Pancreas (tissue), 10 donors: ENCODE data around the gene VPS51. TPM values are rescaled to one million over a fixed set of nuclear protein-coding genes. Genes with fewer than 3 reads are reported as not detected.

Experiments
- ATAC-seq, 4 donors: fragments of 200-7000 bp; cut with Tn5 transposase; one replicate each; pipeline versions ENCODE4 v1.8.0 to v1.9.1; 2020; ENCODE audit warnings: mild to moderate bottlenecking in 4 of 4, moderate library complexity in 4 of 4
- DNase-seq, 6 donors: peaks; one replicate each; pipeline ENCODE4 v3.0.0-alpha.2; 2020
- FAIRE-seq: peaks from 2 replicates; lab custom pipeline; 2012; peaks lifted over from hg19 to GRCh38; lab: Jason Lieb, UNC
- H3K27ac ChIP-seq, 4 donors: fragments of 200-600 bp; sonication (generic); 1 replicate in 3 of 4; 2 replicates in 1 of 4; pipeline versions ENCODE4 v1.5.0 to v1.8.0; 2020
- H3K27me3 ChIP-seq, 4 donors: fragments of 200-600 bp; one replicate each; pipeline ENCODE4 v1.8.0; 2021
- H3K36me3 ChIP-seq, 3 donors: fragments of 200-600 bp; sonication (generic) in 1 of 3; one replicate each; pipeline versions ENCODE4 v1.5.0 to v1.8.0; 2020 to 2021
- H3K4me1 ChIP-seq, 3 donors: fragments of 200-600 bp; one replicate each; pipeline ENCODE4 v1.8.0; 2021
- H3K4me3 ChIP-seq, 4 donors: fragments of 200-600 bp; sonication (generic) in 2 of 4; one replicate each; pipeline versions ENCODE4 v1.5.0 to v1.8.0; 2020 to 2021
- H3K9me3 ChIP-seq, 4 donors: fragments of 200-600 bp; one replicate each; pipeline ENCODE4 v1.8.0; 2021
- WGBS, 2 donors: extraction: QIAGEN DNeasy Blood & Tissue Kit; methylation state at CpG; one replicate each; pipeline ENCODE4 v1.1.7; 2013; 5-methylcytosine and 5-hydroxymethylcytosine counted together
- intact Hi-C, 3 donors: fragments of 100-400 bp; cut with DNase I; formaldehyde crosslinking; loops; one replicate each; pipeline versions ENCODE4 v1.11.1 to v1.14.2; 2022
- polyA plus RNA-seq, 2 donors: library from polyadenylated mRNA; stranded (reverse); fragments of 200-250 nt; gene quantifications; one replicate each; pipeline ENCODE4 v1.2.3, GENCODE V29; 2013
- total RNA-seq, 6 donors: library from RNA; stranded (reverse); fragmentation: NEBNext Ultra II Directional in 4 of 6; extraction: Animal tissue kit (Norgen Biotek cat#: 25700) in 4 of 6; gene quantifications; one replicate each; pipeline versions ENCODE4 v1.2.1 to v1.2.4, GENCODE V29; 2021 to 2023
- TF ChIP-seq, protein P1 (sequence below), 4 donors: fragments of 200-600 bp; sonication (generic) in 3 of 4; IDR thresholded peaks; one replicate each; pipeline versions ENCODE4 v1.5.0 to v1.8.0; 2021; ENCODE audit warnings: antibody characterized with exemption in 4 of 4
- donor health status: healthy with polysubstance abuse.
- donor health status: DM: no; HTN: no; CAD: no; lungs with moderate emphysema.
- donor health status: DM: no; HTN: no; CAD: no.
- donor health status: control.
- donor health status: control.
- donor health status: Bipolar disorder and iron deficiency.
- donor health status: DM: yes; HTN: yes; CAD: no.
- donor health status: DM: no; HTN: no; CAD: no.
- donor health status: DM: no; HTN: no; CAD: no.
- donor health status: DM: yes; HTN: yes; CAD: no.

Gene VPS51
- total and polyA plus RNA-seq, 8 donors = 85.4 to 179 (median 130) TPM

DNA sequence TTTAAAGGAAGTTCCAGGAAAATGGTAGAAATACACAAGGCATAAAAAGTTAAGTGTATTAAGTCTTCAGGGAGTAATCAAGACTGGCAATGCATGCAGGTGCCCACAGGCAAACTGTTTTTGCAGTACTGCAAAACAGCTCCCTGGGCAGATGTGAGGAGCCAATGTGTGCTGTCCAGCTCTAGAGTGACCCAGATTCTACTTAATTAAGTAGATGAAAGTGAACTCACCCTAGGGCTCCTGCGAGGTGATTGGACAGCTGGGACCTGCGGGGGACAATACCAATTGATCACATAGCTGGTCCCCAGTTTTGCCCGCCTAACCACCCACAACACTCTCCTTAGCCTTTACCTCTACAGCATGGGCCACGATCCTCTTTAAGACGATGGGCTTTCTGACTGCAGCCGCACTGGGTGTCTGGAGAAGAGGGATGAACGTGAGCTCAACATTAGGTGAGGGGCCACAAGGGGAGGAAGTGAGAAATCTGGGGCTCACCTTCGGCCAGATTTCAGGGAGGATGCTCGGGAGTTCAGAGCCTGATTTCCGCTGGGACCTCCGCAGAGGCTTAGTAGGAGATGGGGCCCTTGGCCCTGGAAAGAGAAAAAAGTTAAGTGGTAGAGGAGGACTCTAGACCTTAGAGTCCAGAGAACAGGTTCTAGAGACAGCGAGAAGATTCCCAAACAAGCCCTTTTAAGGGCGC, 12.7 kb upstream of the VPS51 start:
- H3K27me3 ChIP-seq = no peaks in the 10 kb centered on the region
- DNase-seq (no peak), ATAC-seq (peak in 3 of 4 donors; percentile 1 to 3 (median 2)), FAIRE-seq (no peak)
- peak overlapping the region; percentile 39 to 80 (median 66) for H3K4me3 ChIP-seq
- 5 to 8% methylated on average over 13 of the region's 13 CpGs for WGBS, 2 donors
- TF ChIP-seq, protein P1, sequence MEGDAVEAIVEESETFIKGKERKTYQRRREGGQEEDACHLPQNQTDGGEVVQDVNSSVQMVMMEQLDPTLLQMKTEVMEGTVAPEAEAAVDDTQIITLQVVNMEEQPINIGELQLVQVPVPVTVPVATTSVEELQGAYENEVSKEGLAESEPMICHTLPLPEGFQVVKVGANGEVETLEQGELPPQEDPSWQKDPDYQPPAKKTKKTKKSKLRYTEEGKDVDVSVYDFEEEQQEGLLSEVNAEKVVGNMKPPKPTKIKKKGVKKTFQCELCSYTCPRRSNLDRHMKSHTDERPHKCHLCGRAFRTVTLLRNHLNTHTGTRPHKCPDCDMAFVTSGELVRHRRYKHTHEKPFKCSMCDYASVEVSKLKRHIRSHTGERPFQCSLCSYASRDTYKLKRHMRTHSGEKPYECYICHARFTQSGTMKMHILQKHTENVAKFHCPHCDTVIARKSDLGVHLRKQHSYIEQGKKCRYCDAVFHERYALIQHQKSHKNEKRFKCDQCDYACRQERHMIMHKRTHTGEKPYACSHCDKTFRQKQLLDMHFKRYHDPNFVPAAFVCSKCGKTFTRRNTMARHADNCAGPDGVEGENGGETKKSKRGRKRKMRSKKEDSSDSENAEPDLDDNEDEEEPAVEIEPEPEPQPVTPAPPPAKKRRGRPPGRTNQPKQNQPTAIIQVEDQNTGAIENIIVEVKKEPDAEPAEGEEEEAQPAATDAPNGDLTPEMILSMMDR (IDR thresholded peaks at IDR 0.05) = no peak
- intact Hi-C loops = no loop called here
- H3K4me1 ChIP-seq = peaks cover 0 to 15% (median 11%) of the 10 kb centered on the region in 3 donors
- peak overlapping the region in 2 of 4 donors; percentile 88 to 89 for H3K27ac ChIP-seq
- no peaks in the 10 kb centered on the region for H3K9me3 ChIP-seq
- H3K36me3 ChIP-seq = peaks cover 0 to 17% (median 8%) of the 10 kb centered on the region in 3 donors

DNA sequence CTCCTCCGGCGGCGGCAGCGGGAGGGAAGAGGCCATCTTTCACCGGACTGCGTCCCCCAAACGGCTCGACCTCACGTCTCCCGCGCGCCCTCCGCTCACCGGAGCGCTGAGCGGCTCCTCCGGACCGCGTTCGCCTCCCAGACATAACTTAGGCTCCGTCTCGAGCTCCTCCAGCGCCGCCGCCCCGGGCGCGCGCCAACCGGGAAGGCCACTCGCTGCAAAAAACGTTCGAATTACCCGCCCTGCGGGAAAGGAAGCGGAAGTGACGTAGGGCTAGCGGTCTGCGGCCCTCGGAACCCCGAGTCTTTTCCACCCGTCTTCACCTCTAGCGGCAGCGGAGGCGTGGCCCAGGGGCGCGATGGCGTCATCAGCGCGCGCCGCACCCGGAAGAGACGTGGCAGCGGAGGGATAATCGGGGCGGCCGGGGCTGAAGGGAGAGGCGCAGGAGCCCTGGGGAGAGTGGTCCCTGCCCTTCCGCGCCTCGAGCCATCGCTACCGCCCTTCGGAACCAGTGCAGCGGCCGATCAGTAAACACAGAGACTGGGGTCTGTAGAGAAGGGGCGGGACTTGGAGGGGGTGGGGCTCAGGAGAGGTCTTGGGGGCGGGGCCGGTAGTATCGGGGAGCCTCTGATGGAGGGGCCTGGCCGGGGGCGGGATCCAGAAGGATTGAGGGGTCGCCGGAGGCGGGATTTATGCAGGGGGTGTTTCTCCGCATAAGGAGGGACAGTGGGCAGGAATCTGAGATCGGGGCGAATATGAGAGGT, 12.0 kb upstream of the VPS51 start, which contains the start of the genes CDCA5 and ZFPL1:
Gene CDCA5, minus strand, starts transcription at position 207 of the 764 bp plus-strand sequence. Its CDS starts 62 bp downstream, at position 145.
Gene ZFPL1, plus strand, starts transcription at position 389 of the 764 bp plus-strand sequence. CDS start 477 bp downstream, outside the sequence.
- intact Hi-C loops = no loop called here
- TF ChIP-seq, protein P1 (IDR thresholded peaks at IDR 0.05) = no peak
- Histone ChIP-seq H3K4me3 (peak within 1 kb of the TSS; percentile 39 to 80 (median 66)), H3K27me3 (no peaks in the 10 kb centered on the region), H3K27ac (peak within 1 kb of the TSS; percentile 78 to 89 (median 84)), H3K9me3 (no peaks in the 10 kb centered on the region), H3K4me1 (peaks cover 0 to 15% (median 11%) of the 10 kb centered on the region in 3 donors), H3K36me3 (peaks cover 0 to 17% (median 8%) of the 10 kb centered on the region in 3 donors)
- ATAC-seq (peak; percentile 97 to 99 (median 99)), FAIRE-seq (no peak), DNase-seq (peak; percentile 91 to 98 (median 96))
- 0 to 1% methylated on average over 78 to 79 of the region's 79 CpGs for WGBS, 2 donors

DNA sequence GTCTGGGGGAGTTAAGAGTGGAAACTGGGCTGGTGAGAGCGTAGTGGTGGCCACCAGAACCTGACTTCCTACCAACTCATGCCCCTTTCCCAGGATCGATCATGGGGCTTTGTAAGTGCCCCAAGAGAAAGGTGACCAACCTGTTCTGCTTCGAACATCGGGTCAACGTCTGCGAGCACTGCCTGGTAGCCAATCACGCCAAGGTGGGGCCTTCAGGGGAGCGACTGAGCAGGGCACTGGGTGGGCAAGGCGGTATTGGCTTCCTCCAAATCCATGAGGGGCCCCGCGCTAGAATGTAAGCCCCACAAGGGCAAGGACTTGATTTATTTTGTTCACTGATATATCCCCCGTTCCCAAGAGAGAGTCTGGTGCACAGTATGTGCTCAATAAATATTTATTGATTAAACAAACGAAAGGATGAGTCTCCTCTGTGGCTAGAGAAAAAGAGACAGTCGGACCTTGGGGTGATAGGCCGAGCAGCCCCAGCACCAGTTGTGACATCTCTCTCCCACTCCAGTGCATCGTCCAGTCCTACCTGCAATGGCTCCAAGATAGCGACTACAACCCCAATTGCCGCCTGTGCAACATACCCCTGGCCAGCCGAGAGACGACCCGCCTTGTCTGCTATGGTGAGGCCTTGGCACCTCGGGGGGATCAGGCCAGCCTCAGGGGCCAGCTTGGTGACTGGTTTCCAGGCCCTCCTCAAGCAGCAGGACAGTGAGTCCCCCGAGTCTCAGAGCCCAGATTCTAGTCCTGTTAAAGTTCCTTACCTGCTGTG, 11.2 kb upstream of the VPS51 start:
- peak overlapping the region; percentile 39 to 80 (median 66) for H3K4me3 ChIP-seq
- TF ChIP-seq, protein P1 (IDR thresholded peaks at IDR 0.05) = no peak
- ATAC-seq = no peak
- H3K9me3 ChIP-seq = no peaks in the 10 kb centered on the region
- 28 to 32% methylated on average over 23 of the region's 23 CpGs for whole genome bisulfite sequencing, 2 donors
- H3K27ac ChIP-seq = peak overlapping the region; percentile 78 to 89 (median 84)
- intact Hi-C loops = no loop called here
- H3K4me1 ChIP-seq = peaks cover 0 to 15% (median 11%) of the 10 kb centered on the region in 3 donors
- no peak for FAIRE-seq
- no peaks in the 10 kb centered on the region for H3K27me3 ChIP-seq
- no peak for DNase-seq
- H3K36me3 ChIP-seq = peaks cover 0 to 17% (median 8%) of the 10 kb centered on the region in 3 donors

DNA sequence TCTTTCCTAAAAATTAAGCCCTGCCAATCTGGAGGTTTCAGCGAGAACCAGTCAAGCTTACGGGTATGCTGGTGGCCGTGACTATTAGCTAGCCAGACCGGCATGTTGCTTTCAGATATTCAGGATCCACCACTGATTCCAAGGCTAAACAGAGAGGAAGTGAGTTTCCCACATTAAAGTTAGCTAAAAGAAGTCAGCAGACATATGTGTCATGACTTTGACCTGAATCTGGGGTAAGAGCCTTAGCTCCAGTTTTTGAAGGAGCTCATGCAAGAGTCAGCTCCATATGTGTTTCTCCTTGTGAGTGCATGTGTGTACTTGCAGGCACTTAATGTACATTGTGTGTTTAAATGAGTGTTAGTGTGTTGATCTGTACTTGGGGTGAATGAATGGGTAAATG, 10.6 kb upstream of the VPS51 start:
- intact Hi-C loops = no loop called here
- H3K4me3 ChIP-seq = no peak overlapping the region
- no peaks in the 10 kb centered on the region for H3K9me3 ChIP-seq
- TF ChIP-seq, protein P1 (IDR thresholded peaks at IDR 0.05) = no peak
- FAIRE-seq (no peak), ATAC-seq (no peak), DNase-seq (no peak)
- no peaks in the 10 kb centered on the region for H3K27me3 ChIP-seq
- WGBS, 2 donors = 85 to 92% methylated on average over 4 of the region's 4 CpGs
- peaks cover 0 to 17% (median 8%) of the 10 kb centered on the region in 3 donors for H3K36me3 ChIP-seq
- peaks cover 0 to 15% (median 11%) of the 10 kb centered on the region in 3 donors for H3K4me1 ChIP-seq
- H3K27ac ChIP-seq = no peak overlapping the region
